ENCODE data around the gene CD34.

DNA sequence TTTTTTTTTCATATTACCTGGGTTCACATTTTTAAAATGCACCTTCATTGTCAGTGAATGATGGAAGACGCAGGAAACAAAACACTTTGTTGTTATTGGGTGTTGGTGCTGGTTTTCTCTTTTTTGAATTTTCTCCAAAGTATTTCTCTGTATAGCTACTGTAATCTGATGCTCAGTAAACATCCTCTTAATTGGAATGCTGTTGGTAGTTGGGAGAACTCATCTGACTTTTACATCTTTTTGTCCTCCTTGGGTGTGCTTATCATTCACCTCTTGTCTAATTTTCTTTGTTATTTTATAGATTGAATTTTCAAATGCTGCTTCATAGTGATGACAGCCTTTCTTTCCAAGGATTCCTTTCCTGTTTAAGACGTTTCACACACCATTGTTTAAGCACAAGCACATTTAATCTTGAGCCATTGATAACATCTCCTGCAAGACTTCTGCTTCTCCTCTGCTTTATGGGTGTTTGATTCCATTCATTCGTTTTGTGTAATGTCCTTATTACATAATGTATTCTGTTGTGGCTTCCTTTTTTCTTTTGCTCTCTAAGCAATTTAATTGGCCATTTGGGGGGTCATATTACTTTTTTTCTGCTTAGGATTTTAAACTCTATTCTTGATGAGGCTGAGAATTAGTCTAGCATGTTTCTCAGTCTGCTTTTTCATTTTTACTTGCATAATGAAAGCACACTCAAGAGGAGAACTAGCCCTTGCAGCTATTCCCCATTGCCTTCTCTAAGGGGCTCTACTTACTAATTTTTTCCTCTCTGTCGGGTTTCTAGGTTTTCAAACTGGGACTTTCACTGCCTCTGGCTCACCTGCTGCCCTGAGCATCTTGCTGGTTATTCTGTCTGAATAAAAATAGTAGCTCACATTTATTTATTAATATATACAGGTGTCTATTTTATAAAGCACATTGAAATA, 42.0 kb upstream of the CD34 start:
- TF ChIP-seq CTCF (IDR thresholded peaks at IDR 0.05) (no peak), POLR2AphosphoS5 (IDR thresholded peaks at IDR 0.05) (no peak), POLR2A (IDR thresholded peaks at IDR 0.05) (no peak)
